HG03139 (cell line): ENCODE results near the gene SCO2.

Experiments used
- ATAC-seq: cut with Tn5 transposase; IDR thresholded peaks from one replicate; pipeline ENCODE4 v1.9.1; 2021; ENCODE audit not compliant: unreplicated experiment

SCO2 gene

DNA sequence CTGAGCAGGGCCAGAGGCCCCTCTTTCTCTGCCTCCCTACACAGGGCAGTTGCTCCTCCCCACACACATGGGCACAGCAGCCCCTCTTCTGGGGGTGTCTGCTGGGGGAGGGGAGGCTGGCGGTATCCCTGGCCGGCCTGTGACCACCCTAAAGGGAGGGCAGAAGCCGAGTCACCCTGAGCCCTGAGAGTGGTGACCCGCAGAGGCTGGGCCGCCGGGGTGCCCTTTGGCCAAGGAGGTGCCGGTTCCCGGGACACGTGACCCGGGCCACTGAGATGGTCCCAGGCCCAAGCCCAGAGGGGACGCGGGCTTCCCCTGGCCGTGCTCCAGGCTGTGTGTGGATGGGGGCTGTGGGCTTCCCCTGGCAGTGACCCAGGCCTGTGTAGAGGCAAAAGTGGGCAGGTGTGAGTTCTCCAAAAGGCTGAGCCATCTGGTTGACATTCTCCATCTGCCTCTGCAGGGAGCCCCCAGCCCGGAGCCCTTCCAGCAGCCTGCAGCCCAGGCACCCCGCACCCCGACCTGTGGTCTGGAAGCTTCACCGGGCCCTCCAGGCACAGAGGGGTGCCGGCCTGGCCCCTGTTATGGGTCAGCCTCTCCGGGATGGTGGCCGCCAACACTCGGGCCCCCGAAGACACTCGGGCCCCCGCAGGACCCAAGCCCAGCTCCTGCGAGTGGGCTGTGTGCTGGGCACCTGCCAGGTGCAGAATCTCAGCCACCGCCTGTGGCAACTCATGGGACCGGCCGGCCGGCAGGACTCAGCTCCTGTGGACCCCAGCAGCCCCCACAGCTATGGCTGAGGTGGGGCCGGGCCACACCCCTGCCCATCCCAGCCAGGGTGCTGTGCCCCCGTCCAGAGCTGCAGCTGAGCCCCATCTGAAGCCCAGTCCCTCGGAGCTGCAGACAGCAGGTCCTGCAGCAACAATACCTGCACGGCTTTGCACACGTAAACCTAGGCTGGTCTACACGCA lies 43.0 kb downstream of the SCO2 start:
- ATAC-seq, result no peak

GRCh38 chr22:50481440-50482106 lies 43.8 kb downstream of the SCO2 start, which contains the start of gene ADM2:
Gene ADM2 (plus strand): TSS chr22:50481543. CDS start chr22:50481848, 305 bp downstream.
- ATAC-seq, result no peak

DNA sequence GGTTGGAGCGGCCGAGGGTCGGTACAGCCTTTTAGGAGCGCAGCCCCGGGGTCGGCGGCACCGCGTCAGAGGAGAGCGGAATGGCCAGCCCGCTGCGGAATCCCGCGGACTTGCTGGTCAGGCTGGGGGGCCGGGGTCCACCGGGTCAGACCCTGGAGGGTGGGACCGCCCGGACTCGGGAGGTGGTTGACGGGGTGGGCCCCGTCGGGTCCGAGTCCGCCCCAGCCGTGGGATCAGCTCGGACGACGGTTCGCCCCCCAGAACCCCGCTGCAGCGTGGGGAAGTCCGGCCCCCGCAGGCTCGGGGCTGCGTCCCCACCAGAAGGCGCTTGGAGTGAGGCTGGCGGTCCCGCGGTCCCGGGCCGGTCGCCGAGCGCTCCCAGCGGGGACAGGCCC lies 44.4 kb downstream of the SCO2 start:
- ATAC-seq, result no peak

DNA sequence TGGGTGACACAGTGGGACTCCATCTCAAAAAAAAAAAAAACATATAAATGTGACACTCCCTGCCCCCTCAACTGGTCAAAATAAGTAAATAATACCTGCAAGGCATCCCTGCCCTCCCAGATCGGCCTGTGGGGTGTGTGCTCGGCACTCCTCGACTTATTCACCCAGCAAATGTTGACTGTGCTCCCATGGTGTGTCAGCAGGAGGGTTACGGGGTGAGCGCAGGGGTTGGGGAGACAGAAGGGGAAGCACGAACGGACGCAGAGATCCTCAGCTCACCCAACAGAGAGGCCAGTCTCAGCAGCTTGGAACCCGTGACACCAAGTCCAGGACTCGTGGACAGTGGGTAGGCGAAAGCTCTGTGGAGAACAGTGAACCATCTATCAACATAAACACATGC lies 45.7 kb downstream of the SCO2 start:
- no peak for ATAC-seq

DNA sequence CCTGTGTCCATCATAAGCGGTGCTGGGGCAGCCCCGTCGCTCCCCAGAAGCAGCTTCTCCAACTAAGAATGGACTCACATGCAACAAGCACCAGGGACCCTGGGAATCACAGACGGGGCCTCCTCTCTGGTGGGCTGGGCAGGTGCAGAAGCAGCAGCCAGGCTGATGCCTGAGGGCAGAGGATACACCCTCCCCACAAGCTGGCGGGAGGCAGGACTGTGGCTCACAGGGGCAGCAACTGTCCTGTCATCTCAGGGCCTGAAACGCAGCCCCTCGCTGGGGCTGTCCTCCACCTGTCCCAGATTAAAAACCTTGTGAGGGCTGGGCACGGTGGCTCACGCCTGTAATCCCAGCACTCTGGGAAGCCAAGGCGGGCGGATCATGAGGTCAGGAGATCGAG lies 47.5 kb downstream of the SCO2 start:
- ATAC-seq, result no peak

DNA sequence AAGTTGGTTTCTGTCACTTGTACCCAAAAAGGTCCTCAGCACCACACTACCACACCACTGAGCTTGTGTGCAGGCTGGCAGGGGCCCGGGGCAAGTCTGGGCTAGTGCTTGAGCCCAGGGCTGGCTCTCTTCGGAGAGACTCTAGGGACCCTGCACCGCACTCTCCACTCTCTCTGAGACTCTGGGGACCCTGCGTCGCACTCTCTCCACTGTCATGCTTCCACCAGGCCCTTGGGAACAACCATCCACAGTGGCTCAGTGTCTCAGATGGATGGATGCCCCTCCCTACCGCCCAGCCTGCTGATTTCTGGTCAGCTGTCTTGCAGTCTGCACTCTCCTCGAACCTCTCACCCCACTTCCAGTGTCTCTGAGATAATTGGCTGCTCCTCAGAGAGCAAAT lies 48.5 kb downstream of the SCO2 start:
- ATAC-seq, result no peak

GRCh38 chr22:50475652-50476002 lies 49.8 kb downstream of the SCO2 start:
- ATAC-seq, result no peak

- ATAC-seq, result peak; percentile 62
Measured at GRCh38 chr22:50474710-50475651, 50.4 kb downstream of the SCO2 start, which contains the start of gene SBF1. Gene SBF1 (minus strand): TSS chr22:50475035. CDS start chr22:50474840, 195 bp downstream.

GRCh38 chr22:50473855-50474671 lies 51.3 kb downstream of the SCO2 start:
- no peak for ATAC-seq
